ENCODE data around the gene ZNF311.

The ZNF311 gene

DNA sequence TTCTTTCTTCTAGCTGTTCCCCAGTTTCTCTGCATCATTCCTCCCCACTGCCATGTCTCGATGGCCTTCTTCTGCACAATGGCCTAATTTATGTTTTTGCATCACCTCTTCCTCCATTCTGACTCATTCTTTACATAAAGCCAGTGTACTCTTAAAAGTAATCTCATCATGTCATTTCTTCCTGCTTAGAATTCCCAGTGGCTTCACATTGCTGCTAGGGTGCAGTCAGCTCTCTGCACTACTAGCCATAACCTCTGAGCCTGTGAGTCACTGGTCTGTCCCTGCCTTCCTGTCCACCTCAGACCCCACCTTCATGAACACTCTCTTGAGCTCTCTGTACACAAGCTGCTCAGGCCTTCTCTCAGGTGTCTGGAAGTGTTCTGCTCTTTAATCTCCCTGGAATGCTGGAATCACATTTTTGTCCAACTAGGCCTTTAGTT, 57.3 kb downstream of the ZNF311 start:
- TF ChIP-seq, protein P1, sequence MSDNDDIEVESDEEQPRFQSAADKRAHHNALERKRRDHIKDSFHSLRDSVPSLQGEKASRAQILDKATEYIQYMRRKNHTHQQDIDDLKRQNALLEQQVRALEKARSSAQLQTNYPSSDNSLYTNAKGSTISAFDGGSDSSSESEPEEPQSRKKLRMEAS (IDR thresholded peaks at IDR 0.05), result no peak
- no peak for TF ChIP-seq TAF1 (IDR thresholded peaks at IDR 0.05; ENCODE audit: low read depth)
- no peak for TF ChIP-seq RAD21 (IDR thresholded peaks at IDR 0.05; ENCODE audit: low read depth)
- TF ChIP-seq TEAD4 (IDR thresholded peaks at IDR 0.05), result no peak
- TF ChIP-seq CREB1 (IDR thresholded peaks at IDR 0.05; ENCODE audit: low read depth), result no peak
- no peak for TF ChIP-seq NFIC (IDR thresholded peaks at IDR 0.05)
- TF ChIP-seq, protein P2, sequence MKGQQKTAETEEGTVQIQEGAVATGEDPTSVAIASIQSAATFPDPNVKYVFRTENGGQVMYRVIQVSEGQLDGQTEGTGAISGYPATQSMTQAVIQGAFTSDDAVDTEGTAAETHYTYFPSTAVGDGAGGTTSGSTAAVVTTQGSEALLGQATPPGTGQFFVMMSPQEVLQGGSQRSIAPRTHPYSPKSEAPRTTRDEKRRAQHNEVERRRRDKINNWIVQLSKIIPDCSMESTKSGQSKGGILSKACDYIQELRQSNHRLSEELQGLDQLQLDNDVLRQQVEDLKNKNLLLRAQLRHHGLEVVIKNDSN (IDR thresholded peaks at IDR 0.05), result no peak
- TF ChIP-seq TCF12 (IDR thresholded peaks at IDR 0.05; ENCODE audit: low read depth), result no peak
- no peak for TF ChIP-seq CEBPB (IDR thresholded peaks at IDR 0.05)
- TF ChIP-seq, protein P3, sequence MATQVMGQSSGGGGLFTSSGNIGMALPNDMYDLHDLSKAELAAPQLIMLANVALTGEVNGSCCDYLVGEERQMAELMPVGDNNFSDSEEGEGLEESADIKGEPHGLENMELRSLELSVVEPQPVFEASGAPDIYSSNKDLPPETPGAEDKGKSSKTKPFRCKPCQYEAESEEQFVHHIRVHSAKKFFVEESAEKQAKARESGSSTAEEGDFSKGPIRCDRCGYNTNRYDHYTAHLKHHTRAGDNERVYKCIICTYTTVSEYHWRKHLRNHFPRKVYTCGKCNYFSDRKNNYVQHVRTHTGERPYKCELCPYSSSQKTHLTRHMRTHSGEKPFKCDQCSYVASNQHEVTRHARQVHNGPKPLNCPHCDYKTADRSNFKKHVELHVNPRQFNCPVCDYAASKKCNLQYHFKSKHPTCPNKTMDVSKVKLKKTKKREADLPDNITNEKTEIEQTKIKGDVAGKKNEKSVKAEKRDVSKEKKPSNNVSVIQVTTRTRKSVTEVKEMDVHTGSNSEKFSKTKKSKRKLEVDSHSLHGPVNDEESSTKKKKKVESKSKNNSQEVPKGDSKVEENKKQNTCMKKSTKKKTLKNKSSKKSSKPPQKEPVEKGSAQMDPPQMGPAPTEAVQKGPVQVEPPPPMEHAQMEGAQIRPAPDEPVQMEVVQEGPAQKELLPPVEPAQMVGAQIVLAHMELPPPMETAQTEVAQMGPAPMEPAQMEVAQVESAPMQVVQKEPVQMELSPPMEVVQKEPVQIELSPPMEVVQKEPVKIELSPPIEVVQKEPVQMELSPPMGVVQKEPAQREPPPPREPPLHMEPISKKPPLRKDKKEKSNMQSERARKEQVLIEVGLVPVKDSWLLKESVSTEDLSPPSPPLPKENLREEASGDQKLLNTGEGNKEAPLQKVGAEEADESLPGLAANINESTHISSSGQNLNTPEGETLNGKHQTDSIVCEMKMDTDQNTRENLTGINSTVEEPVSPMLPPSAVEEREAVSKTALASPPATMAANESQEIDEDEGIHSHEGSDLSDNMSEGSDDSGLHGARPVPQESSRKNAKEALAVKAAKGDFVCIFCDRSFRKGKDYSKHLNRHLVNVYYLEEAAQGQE (IDR thresholded peaks at IDR 0.05; ENCODE audit: low read depth), result no peak
- TF ChIP-seq FOXM1 (IDR thresholded peaks at IDR 0.05; ENCODE audit: borderline replicate concordance, low read depth), result no peak
- TF ChIP-seq EGR1 (IDR thresholded peaks at IDR 0.05), result no peak
- no peak for TF ChIP-seq ZBTB7A (IDR thresholded peaks at IDR 0.05; ENCODE audit: low read depth)

DNA sequence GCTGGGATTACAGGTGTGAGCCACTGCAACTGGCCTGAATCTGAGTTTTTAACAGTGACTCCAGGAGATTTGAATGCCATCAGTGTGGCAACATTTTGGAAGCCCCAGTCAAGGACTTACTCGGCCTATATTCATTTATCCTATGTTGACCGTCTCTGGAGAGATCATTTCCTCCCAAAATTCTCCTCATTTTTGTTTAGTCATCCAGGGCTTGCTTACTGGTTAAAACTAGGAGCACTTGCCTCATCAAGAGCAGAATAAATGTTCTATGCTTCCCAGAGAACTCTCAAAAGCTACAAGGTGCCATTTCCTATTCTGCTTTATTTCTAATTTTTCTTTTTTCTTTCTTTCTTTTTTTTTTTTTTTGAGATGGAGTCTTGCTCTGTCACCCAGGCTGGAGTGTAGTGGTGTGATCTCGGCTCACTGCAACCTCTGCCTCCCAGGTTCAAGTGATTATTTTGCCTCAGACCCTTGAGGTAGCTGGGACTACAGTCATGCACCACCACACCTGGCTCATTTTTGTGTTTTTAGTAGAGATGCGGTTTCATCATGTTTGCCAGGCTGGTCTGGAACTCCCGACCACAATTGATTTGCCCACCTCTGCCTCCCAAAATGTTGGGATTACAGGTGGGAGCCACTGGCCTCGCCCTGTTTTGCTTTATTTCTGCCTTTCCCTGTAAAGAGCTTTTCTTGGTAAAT, 57.9 kb downstream of the ZNF311 start:
- TF ChIP-seq TCF12 (IDR thresholded peaks at IDR 0.05; ENCODE audit: low read depth), result no peak

DNA sequence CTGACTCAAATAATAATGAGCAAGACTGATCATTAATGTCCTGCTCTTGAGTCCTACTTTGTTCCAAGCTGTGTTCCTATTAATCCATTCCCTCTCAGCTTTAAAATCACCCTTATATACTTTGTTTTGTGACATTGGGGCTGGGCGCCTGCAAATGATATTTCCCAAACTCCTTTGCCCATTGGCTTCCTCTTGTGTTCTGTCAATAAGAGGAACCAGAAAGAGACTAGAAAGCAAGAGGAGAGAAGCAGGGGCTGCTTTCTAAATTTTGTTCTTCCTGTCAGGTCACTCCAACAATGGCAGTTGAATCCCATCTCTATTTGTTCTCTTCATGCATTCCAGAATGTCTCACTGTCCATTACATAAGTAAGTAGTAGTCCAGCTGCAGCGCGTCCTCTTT, 59.8 kb downstream of the ZNF311 start:
- TF ChIP-seq EP300 (IDR thresholded peaks at IDR 0.05; ENCODE audit: borderline replicate concordance) (no peak), RAD21 (IDR thresholded peaks at IDR 0.05; ENCODE audit: low read depth) (no peak)
